HG03039 (cell line): Measurements from ENCODE around the gene B4GALT1.
"Not testable (repeated sequence)": the region's sequence is repeated elsewhere in the genome, so short reads cannot be mapped to it uniquely, and the experiment has no call there.

Experiments
- ATAC-seq: cut with Tn5 transposase; IDR thresholded peaks from one replicate; pipeline ENCODE4 v1.9.1; 2021; ENCODE audit warnings: mild to moderate bottlenecking, moderate library complexity; ENCODE audit not compliant: unreplicated experiment

Gene B4GALT1

DNA sequence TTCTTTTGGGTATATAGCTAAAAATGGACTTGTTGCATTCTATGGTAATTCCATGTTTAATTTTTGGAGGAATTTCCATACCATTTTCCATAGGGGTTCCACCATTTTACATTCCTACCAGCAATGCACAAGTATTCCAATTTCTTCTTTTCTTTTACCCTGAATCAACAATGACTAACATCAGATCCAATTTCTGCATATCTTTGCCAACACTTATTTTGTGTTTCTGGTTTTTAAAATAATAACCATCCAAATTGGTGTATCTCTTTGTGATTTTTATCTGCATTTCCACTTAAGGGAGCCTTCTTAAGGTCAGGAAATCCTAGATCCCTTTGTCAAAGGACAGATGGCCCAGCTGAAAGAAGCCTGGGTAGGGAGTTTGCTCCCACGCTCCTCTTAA, 61.2 kb downstream of the B4GALT1 start:
- ATAC-seq = no peak

DNA sequence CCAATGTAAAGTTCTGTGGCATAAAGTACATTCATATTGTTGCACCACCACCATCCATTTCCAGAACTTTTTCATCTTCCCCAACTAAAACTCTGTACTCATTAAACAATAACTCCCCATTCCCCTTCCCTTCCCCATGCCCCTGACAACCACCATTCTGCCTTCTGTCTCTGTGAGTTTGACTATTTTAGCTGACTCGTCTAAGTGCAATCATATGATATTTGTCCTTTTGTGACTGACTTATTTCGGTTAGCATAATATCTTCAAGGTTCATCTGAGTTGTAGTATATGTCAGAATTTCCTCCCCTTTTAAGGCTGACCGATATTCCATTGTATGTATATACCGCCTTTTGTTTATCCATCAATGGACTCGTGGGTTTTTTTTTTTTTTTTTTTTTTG, 61.6 kb downstream of the B4GALT1 start:
- ATAC-seq = no peak

DNA sequence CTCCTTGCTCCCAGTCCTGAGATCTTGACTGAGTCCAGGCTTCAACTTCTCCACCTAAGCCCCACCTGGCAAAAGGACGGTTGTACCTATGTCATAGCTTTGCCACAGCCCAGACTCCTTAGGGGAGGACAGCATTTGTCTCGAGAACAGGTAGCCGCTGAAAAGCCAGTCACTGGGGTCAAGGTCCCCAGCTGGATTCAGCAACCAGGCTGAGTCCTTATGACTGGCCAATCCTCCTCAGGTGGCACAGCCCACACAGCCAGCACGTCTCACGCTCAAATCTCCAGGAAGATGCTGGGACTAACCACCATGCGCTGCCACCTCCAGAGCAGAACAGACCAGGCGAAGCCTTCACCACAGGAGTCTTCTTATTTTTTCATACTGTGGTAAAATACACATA, 62.7 kb downstream of the B4GALT1 start:
- no peak for ATAC-seq

DNA sequence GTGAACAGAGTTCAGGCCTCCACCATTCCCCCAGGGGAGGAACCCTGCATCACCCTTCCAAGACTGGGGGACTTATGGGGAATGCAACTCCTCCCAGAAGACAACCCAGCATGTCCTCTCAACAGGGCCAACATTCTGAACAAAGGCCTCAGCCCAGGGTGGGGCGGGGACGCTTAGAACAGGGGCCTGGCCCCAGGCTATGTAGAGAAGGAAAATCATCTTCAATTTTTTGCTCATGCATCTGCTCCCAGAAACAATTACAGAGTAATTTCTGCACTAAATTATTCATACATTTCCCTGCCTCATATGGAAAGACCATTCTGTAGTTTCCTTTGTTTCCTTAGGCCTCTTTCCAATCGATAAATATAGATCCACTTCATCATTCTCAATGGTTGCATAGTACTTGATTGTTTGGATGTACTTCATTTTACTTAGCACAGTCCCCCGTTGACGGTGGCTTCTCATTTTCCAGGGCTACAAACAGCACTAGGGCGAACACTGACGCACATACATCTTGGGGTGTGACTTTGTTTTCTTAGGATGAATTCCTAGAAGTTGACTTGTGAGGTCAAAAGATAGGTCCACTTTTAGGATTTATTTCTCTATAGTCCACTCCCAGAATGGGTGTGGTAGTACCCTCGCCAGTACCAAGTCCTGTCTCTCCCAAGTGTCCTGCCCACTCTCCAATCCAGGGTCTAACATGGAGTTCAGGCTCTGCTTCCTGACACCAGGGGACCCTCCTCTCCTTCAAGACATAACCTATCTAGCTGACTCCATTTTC, 63.4 kb downstream of the B4GALT1 start:
- ATAC-seq = no peak

DNA sequence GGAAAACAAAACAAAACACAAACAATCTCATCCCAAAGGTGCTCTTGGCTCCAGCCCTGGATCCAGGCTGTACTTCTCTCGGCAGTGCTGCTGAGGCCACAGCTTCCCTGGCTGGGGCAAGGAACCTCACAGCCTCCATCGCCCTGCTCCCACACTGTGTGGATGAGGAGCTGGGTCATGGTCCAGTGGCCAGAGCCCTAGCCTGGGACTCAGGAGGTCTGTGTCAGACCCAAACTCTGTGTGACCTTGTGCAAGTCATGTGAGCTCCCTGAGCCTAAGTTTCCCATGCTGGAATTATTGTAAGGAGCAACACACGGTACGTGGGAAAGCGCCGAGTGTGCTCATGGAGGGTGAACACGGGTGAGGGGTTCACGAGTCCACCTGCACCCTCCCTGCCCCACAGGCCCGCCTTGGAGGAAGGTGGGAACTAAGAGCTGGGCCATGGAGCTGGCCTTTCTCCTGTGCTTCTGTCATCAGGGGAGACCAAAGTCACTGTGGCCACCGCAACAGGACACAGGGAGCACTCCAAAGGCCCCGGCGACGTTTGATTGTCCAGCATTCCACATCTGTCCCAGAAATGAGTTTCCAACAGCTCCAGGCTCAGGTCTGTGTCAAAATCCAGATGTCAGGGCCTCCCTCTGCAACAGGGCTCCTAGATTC, 64.5 kb downstream of the B4GALT1 start:
- no peak for ATAC-seq

DNA sequence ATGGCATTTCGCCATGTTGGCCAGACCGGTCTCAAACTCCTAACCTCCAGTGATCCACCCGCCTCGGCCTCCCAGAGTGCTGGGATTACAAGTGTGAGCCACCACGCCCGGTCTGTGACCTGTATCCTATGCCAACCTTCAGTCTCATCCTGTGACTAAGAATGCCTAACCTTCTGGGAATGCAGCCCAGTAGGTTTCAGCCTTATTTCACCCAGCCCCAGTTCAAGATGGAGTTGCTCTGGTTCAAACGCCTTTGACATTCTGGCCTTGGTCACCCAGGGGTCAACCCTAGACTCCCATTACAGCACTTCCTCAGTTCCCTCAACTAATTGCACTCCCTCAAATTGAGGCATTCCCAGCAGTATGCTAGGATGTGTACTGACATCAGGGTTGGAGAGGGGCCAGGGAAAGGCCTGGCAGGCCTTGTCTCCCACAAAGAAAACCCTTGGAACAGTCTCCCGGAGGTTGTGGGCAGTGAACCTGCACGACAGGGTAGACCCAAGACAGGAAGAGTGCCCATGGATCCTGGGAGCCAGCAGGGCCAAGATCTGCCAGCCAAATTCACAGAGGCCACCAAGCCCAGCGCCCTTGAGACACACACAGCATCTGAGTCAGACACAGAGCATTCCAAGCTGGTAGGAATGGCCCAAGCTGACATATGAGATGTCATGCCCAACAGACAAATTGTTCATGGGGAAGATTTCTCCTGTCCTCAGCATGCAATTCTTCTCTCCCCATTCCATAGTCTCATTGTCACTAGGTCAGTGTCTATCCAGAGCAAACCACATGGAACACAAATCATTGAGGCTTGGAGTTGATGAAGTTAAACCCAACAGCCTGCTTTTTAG, 65.8 kb downstream of the B4GALT1 start:
- no peak for ATAC-seq

DNA sequence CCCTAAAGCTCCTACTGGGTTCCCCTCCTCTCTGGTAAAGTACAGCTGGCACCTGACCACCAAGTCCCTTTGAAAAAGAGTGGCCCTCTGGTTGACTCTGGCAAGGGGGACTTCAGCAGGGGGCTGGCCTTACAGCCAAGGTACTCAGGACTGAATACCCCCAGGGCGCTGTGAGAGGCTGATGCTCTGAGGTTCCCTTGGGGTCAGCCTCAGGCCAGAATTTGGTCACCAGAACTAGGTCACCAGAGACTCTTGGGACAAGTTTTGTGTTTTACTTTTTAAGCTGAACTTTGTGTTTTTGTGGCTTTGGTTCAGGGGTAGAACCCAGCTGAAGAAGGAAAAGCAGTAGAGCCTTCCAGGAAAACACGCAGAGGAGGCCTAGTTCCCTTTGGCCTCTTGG, 67.4 kb downstream of the B4GALT1 start:
- ATAC-seq = no peak

DNA sequence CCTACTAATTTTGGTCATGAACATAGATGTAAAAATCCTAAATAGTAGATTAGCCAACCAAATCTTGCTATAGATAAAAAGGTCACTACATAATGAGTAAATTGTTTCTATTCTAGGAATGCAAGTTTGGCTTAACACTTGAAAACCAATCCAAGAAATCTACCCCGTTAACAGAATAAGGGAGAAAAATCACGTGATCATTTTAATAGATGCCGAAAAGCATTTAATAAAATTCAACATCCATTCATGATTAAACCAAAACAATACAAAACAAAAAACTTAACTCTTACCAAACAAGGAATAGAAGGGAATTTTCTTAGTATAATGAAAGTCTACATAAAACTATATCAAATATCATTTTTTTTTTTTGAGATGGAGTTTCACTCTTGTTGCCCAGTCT, 69.9 kb downstream of the B4GALT1 start:
- no peak for ATAC-seq

DNA sequence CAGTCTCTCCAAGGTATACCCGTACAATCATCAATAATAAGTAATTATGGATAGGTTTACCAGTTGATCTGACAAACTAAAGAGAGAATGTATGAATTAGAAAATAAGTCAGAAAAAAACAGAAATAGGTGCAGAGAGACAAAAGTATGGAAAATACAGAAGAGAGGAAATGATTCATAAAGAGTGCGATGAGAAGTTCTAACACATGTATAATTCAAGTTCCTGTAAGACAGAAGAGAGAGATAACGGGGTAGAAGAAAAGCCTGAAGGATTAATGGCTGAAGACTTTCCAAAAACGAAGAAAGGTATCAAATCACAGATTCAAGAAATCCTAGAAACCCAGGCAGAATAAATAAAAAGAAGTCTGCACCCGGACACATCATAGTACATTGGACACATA, 74.5 kb downstream of the B4GALT1 start:
- no peak for ATAC-seq

DNA sequence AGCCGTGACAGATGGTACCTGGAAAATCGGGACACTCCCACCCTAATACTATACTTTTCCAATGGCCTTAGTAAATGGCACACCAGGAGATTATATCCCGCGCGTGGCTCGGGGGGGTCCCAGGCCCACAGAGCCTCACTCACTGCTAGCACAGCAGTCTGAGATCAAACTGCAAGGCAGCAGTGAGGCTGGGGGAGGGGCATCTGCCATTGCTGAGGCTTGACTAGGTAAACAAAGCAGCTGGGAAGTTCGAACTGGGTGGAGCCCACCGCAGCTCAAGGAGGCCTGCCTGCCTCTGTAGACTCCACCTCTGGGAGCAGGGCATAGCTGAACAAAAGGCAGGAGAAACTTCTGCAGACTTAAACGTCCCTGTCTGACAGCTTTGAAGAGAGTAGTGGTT, 81.5 kb downstream of the B4GALT1 start:
- ATAC-seq = not testable (repeated sequence)

DNA sequence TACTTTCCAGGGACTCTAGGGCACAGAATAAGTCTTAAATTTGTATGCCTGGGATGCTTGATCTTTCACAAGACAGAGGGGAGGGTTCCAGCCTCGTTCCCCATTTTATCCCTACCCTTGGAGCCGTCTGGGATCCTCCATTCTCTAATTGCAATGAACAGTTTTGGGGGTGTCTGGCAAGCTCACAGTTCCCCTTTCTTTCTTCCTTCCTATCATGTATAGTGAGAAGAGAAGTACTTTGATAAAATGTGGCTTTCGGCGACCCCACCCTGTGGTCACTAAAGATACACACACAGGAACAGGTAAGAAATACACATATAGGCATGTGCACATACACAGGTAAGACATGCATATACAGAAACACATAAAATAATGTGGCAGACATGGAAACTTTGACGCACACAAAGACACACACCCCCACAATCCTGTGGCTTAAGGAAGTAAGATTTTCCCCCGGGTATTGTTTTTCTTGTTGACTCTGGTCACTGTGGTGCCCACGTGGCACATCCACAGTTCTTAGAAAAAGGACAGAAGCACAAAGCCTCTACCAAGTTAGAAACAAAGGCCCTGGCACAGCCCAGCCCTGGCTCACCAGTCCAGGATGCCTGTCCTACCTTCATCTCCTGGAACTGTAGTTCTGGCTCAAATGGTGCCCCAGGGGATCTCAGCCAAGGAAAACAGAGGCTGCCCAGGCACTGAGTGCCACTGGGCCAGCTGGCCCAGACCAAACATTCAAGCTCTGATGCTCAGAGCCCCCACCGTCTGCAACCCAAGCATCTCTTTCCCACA, 84.4 kb downstream of the B4GALT1 start:
- no peak for ATAC-seq

DNA sequence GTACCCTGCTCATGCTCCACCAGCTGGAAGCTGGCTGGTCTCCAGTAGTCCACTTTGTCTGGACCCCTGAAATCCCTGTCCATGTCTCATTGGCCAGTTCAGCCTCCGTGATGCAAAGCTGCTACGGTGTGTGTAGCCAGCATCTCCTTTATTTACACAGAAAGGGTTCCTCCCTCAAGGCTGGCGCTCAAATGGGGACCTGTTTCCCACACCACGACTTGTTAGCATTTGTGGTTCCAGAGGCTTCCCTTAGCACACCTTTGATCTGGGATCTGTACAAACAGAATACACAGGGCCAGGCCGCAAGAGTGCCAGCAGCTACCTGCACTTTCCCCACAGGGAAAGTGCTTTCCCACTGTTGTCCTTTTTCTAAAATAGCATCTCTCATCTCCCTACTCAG, 85.0 kb downstream of the B4GALT1 start:
- ATAC-seq = no peak

DNA sequence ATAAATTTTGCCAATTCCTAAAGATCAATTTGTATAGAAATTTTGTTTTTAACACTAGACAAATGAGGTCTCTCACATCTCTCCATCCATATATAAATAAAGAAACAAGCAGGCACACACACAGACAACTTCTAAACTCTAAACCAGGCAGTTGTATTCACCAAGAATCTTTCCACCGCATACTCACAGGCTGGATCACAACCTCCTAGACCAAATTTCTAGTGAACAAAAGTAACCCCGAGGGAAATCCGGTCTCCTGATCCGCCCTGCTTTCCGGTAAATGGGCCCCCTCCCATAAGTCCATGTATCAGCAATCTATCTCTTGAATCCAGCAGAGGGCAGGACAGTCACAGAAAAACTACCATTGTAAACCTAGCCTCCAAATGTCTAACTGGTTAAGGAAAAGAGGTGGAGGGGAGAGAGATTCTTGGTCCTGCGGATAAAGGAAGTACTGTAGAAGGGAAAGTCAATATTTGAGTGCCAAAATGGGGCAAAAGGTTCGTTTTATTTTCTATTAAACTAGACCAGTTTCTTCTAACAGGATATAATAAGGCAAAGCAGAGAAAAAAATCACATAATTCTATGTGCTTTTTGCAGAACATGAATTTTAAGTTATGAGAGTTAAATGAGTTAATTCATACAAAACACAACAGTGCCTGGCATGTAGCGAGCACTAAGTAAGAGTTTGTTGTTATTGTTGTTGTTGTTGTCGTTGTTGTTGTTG, 85.8 kb downstream of the B4GALT1 start:
- no peak for ATAC-seq

DNA sequence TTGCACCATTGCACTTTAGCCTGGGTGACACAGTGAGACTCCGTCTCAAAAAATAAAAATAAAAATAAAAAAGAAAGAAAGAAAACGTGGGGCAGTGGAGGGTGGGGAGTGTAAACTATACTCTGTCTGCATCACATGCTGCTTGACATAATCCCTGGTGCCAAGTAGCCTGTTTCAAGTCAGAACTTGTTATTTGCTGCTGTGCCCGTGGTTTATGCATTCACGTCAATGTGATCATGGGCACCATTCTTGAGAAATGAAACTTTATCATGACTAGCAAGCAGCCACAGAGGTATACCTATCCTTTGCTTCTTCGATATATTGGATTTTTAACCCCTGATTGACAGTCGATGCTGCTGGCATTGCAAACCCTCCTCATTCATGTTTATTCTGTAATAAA, 86.6 kb downstream of the B4GALT1 start:
- ATAC-seq = no peak

DNA sequence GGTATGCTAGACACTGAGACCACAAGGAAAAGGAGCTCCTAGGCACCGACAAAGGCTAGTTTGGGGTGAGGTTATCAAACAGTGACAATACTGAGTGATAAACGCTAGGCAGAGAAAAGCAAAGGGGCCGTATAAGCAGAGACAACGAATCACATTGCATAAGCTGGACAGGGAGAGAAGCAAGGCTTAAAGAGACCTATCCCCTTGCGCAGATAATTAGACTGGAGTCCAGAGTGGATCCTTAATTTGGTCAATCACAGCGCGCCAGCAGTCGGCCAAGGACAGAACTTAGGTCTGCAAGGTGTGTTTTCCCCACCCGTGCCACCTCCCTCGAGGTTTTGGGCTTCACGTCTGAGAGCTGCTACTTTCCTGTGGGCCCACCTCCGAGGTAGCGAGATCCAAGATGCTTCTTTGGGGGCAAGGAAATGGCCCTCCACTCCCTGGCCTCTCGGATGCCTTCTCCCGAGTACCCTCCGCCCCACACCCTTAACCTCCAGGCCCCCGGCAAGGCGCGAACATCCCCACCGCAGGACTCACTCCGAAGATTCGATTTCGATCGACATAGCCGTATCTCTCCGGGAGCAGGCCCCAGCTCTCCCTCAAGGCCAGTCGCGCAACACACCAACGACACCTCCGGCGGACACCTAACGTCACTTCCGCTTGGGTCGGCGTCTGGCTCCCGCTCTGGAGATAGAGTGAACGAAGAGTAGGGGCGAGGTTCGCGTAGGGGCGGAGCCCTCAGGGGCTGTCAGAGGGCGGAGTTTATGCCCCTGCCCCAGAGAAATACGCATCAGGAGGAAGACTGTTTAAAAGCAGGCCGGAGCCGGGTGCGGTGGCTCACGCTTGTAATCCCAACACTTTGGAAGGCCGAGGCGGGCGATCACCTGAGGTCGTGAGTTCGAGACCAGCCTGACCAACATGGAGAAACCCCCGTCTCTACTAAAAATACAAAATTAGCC, 90.8 kb downstream of the B4GALT1 start, which contains the start of gene SMU1:
Gene SMU1 (minus strand): TSS at position 629 of the 959 bp plus-strand sequence. CDS start 66 bp downstream, at position 563.
- ATAC-seq = peak; percentile 99

DNA sequence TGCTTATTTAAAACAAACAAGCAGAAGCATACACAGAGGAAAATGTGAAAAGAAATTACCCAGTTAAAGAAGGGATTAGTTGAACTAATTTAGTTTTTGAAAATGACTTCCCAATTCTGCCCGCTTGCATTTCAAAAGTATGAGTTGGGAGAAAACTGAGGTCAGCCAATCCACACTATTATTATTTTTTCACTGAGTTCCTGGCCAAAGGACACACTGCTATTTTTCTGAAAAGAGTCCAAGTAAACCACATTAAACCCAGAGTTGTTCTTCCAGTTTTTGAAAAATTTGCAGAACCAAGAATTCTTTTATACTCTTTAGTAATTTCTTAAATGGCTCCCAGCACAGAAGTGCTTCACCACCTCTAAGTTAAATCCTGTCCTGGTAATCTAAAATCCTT, 98.1 kb downstream of the B4GALT1 start:
- no peak for ATAC-seq

DNA sequence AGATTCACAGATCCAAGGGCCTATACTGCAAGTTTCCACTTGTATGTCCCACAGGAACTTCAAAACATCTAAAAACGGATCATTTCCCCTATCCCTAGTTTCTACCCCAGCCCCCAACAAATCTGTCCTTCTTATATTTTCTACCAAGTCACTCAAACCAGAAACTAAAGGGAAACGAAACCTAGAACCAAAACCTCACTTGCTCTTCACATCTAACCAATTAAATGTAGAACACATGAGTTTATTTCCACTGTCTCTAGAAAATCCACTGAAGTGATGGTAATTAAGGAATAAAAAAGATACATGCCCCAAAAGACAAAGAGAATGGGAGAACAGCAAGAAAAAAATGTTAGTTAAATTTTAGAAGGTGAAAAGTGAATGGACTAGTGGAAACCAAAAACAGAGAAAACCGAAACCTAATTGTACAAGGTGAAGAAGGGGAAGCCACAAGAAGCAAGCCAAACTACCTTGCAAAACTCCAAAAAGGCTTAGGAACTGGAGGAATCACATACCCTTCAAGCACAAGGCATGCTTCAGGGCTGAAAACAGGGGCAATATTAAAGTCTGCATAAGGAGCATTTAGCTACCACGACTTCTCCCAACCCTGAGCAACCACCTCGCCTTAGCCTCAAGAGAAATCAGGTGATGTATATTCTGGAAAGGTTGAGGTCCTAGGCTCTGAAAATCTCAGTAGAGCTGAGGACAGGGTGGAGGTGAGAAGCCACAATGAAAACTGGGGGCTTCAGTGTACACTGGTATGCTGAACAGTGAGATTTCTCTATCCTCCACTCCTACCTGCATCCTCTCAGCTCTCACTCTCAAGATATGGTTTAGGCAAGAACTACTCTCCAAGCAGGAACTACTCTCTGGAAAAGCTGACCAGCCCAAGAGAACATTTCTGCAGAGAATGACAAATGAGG, 101.7 kb downstream of the B4GALT1 start:
- ATAC-seq = peak; percentile 74
